Measurements from ENCODE around the gene ZFAND2A.
"Not testable (repeated sequence)": the region's sequence is repeated elsewhere in the genome, so short reads cannot be mapped to it uniquely, and the experiment has no call there.

ZFAND2A gene

GRCh38 chr7:1158203-1159126 lies 1.5 kb downstream of the ZFAND2A start:
- POLR2A ChIA-PET (ENCODE audit: low non-redundant PET): no interaction called here
- no peak for TF ChIP-seq CTCF (conservative IDR thresholded peaks at IDR 0.05; ENCODE audit: low read depth)
- CTCF ChIA-PET: interaction anchor here (0.6 to 1.6 kb wide), 3 partner anchors 18 to 166 kb away, joined by 3 to 6 read pairs (median 3); no protein-coding TSS in a partner anchor
- no peak for DNase-seq (ENCODE audit: low spot score)
- peak overlapping the region; percentile 29 for H3K27ac ChIP-seq

GRCh38 chr7:1156782-1157535 lies 3.0 kb downstream of the ZFAND2A start:
- ChIA-PET POLR2A (ENCODE audit: low non-redundant PET) (no interaction called here), CTCF (interaction anchor here (0.5 kb wide), 1 partner anchor 20 kb away, joined by 4 read pairs; no protein-coding TSS in a partner anchor)
- no peak for TF ChIP-seq CTCF (conservative IDR thresholded peaks at IDR 0.05; ENCODE audit: low read depth)
- H3K27ac ChIP-seq: peak overlapping the region; percentile 64
- DNase-seq (ENCODE audit: low spot score): no peak

- POLR2A ChIA-PET (ENCODE audit: low non-redundant PET): not testable (repeated sequence)
- CTCF ChIA-PET: interaction anchor here (0.5 to 1.0 kb wide), 3 partner anchors 20 to 158 kb away, joined by 3 to 6 read pairs (median 4); no protein-coding TSS in a partner anchor
- peak overlapping the region; percentile 64 for H3K27ac ChIP-seq
Measured at GRCh38 chr7:1155818-1156781, 3.9 kb downstream of the ZFAND2A start.

GRCh38 chr7:1154172-1154739 lies 5.7 kb downstream of the ZFAND2A start:
- no peak for DNase-seq (ENCODE audit: low spot score)
- no peak overlapping the region for H3K27ac ChIP-seq
- POLR2A ChIA-PET (ENCODE audit: low non-redundant PET): no interaction called here
- CTCF ChIA-PET: no interaction called here
- no peak for TF ChIP-seq CTCF (conservative IDR thresholded peaks at IDR 0.05; ENCODE audit: low read depth)

More at GRCh38 chr7:1155818-1156781, 3.9 kb downstream of the ZFAND2A start:
- not testable (repeated sequence) for DNase-seq (ENCODE audit: low spot score)

GRCh38 chr7:1152492-1152891 lies 7.5 kb downstream of the ZFAND2A start:
- H3K27ac ChIP-seq: no peak overlapping the region
- ChIA-PET CTCF (interaction anchor here (0.6 kb wide), 1 partner anchor 279 kb away, joined by 4 read pairs; no protein-coding TSS in a partner anchor), POLR2A (ENCODE audit: low non-redundant PET) (no interaction called here)
- no peak for TF ChIP-seq CTCF (conservative IDR thresholded peaks at IDR 0.05; ENCODE audit: low read depth)
- no peak for DNase-seq (ENCODE audit: low spot score)

- H3K27ac ChIP-seq: no peak overlapping the region
- no peak for DNase-seq (ENCODE audit: low spot score)
- ChIA-PET POLR2A (ENCODE audit: low non-redundant PET) (no interaction called here), CTCF (interaction anchor here (0.6 to 2.7 kb wide), 2 partner anchors 159 to 278 kb away, joined by 4 to 9 read pairs; no protein-coding TSS in a partner anchor)
- TF ChIP-seq CTCF (conservative IDR thresholded peaks at IDR 0.05; ENCODE audit: low read depth): no peak
Measured at GRCh38 chr7:1151653-1152425, 8.2 kb downstream of the ZFAND2A start.

All from RWPE1 (cell line).